HG03025 (cell line): ENCODE data around the gene SORL1.

Experiments used
- ATAC-seq: cut with Tn5 transposase; IDR thresholded peaks from one replicate; pipeline ENCODE4 v1.9.1; 2021; ENCODE audit warnings: mild to moderate bottlenecking, moderate library complexity; ENCODE audit not compliant: unreplicated experiment, low FRiP score

SORL1 gene

GRCh38 chr11:121427400-121427744 lies 24.7 kb upstream of the SORL1 start:
- ATAC-seq = no peak

- no peak for ATAC-seq
These were observed 22.6 kb upstream of the SORL1 start for GRCh38 chr11:121429556-121429955.

DNA sequence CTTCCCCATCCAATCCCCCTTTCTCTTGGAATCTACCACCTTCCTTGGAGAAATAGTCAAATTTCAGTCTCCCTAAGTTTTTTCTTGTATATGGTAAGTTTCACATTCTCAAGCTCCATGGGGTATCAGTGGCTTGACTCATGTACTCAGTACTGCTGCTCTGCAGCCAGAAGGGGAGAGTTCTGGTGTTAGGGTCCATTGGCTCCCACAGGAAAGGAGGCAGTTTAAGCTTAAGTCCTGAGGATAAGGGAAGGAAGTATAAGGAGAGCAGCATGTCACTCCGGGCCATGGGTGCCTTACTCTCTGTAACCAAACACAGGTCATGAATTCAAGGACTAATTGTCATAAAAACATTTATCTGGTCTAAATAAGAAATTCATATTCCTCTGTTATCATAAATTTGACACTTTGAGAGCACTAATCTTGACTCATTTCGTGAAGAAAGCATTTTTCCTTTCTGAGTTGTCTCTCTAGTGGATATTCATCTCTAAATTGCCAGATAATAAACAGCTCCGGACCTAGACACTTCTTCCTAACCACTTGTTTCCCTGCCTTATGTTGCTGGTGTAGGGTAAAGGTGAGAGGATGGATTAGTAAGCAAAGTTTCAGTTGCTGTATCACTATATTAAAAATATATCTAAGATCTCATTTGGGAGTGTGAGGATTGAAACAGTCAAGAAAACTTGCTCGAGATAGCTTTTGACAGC lies 20.1 kb upstream of the SORL1 start:
- ATAC-seq = no peak

GRCh38 chr11:121435132-121435531 lies 17.0 kb upstream of the SORL1 start:
- ATAC-seq = no peak

GRCh38 chr11:121435551-121436511 lies 16.3 kb upstream of the SORL1 start:
- ATAC-seq = no peak

GRCh38 chr11:121437018-121437685 lies 15.0 kb upstream of the SORL1 start:
- no peak for ATAC-seq

DNA sequence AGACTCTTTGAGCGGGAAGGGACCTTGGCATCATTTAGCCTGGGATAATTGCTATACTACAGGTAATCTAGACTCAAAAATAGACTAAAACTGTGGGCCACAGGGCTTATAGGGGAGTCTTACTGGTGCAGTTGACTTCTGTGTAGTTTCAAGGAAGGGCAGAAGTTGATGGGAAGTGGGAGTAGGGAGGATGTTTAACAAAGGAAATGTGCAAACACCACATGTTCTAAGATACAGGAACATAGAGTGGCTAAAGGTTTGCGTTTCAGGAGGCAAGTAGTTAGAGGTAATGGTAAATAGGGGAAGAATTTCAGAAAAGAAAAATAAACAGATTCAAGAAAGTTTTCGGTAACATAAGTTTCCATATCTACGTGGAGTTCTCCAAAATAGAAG lies 14.4 kb upstream of the SORL1 start:
- ATAC-seq = no peak

DNA sequence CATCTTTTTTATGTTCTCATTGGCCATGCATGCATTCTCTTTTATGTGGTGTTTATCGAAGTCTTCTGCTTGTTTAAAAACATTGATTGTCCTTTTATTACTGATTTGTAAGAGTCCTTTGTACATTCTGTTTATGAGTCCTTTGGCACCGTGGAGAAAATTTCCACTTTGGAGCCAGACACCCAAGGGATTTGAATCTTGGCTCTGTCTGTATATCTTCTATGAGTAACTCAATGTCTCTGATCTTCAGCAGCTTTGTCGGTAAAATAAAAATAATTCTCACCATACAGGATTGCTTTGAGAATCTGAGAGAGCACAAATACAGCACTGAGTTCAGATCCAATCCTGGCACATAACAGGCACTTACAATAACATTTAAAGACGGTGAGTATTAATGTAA lies 12.8 kb upstream of the SORL1 start:
- ATAC-seq = no peak

DNA sequence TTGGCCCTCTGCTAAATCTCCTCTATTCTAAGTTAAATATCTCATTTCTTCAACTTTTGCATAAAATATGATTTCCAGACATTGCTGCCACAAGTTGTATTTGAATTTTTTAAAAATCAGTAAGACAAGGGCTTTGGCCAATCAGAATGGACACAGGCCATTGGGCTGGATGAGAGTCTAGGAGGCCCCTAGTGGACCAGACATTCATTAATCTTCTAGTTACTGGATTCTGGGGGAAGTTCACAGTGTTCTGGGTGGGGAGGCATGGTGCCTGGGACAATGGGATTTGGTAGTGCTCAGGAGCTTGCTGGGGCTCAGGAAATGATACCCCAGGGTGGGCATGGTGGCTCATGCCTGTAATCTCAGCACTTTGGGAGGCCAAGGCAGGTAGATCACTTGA lies 12.4 kb upstream of the SORL1 start:
- ATAC-seq = no peak

DNA sequence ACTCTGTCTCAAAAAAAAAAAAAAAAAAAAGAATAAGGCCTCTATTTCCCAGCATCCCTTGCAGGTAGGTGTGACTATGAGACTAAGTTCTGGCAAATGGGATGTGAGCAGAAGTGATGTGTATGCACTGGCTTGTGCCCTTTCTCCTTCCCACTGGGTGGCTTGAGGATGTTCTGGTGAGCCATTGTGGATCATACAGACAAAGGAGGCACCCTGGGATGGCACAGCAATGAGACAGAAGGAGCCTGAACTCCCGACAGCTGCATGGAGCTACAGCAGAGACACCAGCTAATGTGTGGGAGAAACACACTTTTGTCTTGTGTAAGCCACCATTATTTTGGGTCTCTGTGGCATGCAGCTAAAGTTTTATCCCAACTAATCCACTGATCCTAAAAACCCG lies 10.6 kb upstream of the SORL1 start:
- ATAC-seq = no peak

- ATAC-seq = no peak
These were observed 8.3 kb upstream of the SORL1 start for GRCh38 chr11:121443688-121444275.

- no peak for ATAC-seq
These were observed 7.6 kb upstream of the SORL1 start for GRCh38 chr11:121444526-121444925.

GRCh38 chr11:121445071-121445768 lies 6.9 kb upstream of the SORL1 start:
- ATAC-seq = no peak

DNA sequence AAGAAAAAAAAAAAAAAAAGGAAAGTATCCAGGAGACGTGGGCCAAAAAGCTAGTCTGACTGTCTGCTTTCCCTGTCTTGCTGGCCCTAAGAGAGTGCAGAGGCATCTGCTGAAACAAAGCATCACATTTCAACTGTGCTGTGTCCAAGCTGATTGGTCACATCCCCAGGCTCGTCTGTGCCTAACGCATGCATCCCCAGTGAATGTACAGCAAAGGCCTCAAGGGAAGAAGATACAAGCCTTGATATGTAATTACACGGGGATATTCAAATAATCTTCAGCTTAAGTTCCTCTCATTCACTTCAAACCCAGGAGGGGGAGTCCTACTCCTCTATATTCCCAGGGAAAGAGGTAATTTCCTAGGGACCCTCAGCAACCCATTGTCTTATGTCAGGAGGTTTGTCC lies 5.4 kb upstream of the SORL1 start:
- ATAC-seq = no peak

- no peak for ATAC-seq
These were observed 4.1 kb upstream of the SORL1 start for GRCh38 chr11:121448011-121448410.

DNA sequence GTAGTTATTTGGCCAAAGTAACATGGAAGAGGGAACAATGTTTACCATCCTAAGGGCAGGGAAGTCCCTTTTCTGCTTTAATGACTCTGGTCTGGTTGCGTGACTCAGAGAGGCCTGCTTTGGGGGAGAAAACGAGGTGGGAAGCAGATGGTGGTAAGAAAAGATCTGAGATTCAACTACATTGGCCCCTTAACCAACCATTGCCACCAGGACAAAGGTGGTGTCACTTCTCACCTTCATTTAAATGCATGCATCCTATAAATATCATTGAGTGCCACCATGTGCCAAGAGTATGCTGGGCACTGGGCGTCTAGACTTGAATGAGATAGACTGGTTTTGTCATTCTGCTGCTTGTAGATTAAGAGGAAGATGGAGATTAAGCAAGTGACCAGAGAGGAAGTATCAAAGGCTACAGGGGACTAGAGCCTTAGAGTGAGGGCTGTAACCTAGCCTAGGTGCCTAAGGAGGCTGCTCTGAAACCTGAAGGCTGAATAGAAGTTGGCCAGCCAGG lies 3.6 kb upstream of the SORL1 start:
- no peak for ATAC-seq

DNA sequence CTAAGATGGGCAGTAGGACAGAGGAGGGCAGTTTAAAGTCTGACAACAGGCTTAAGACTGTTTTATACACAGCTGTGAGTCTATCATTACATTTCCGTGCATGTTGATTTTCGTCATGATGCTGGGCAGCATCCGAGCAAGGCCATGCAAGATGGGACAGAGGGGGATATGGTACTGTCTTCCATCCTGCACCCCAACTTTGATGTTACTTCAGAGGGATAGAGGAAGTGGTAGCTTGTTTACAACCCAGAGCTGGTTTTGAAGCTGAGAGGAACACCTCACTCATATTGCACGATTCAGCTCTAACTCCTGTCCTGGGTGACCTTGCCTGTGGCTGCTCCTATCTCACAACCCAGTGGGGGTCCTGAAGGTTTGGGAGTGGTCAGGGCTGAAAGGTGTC lies 3.0 kb upstream of the SORL1 start:
- no peak for ATAC-seq

- ATAC-seq = no peak
These were observed 2.5 kb upstream of the SORL1 start for GRCh38 chr11:121449626-121450025.

DNA sequence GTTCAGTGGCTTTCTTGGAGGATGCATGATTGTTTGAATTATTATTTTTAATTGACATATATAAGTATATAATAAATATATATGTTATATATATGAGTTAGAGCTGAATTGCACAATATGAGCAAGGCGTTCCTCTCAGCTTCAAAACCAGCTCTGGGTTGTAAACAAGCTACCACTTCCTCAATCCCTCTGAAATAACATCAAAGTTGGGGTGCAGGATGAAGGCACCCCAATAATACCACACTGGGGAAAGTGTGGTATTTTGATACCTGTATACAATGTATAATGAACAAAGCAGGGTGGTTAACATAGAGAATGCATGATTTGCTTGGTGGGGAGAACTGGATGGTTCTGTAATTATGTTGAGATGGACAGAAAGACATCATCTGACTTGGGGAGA lies 1.7 kb upstream of the SORL1 start:
- ATAC-seq = no peak
